Upper lobe of left lung (tissue), 4 donors: Measurements from ENCODE around the gene TCP11L1.

Experiments
- POLR2AphosphoS5 ChIP-seq, 2 donors: sonication (generic); formaldehyde crosslinking; IDR thresholded peaks; one replicate each; pipeline ENCODE4 v1.5.1; 2017; ENCODE audit warnings: antibody characterized with exemption in 2 of 2
- TF ChIP-seq, protein P1 (sequence below), 6 experiments: fragments of 450-650 bp in 4 of 6; fragments of 200-600 bp in 2 of 6; sonication (generic) in 2 of 6; IDR thresholded peaks; one replicate each; pipeline ENCODE4 v1.5.1; 2016 to 2019; ENCODE audit warnings: antibody characterized with exemption in 6 of 6

DNA sequence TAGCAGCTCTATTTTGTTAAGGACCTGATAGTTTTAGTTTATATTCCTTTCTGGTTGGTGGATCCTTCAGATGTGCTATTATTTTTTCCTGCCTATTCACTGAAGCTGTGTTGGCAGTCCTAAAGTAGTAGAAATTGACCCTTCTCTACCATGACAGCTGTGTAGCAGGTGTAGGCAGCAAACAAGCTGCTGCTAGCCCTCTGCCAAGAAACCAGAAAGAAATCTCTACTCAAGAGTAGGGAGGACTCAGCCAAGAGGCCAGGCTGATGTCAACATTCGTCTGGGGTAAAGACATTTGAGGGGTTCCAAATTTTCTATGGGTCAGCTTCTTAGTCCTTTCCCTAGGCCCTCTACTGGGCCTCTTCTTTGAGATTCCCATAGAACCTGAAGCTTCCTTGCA lies 70.7 kb downstream of the TCP11L1 start:
- TF ChIP-seq, protein P1, sequence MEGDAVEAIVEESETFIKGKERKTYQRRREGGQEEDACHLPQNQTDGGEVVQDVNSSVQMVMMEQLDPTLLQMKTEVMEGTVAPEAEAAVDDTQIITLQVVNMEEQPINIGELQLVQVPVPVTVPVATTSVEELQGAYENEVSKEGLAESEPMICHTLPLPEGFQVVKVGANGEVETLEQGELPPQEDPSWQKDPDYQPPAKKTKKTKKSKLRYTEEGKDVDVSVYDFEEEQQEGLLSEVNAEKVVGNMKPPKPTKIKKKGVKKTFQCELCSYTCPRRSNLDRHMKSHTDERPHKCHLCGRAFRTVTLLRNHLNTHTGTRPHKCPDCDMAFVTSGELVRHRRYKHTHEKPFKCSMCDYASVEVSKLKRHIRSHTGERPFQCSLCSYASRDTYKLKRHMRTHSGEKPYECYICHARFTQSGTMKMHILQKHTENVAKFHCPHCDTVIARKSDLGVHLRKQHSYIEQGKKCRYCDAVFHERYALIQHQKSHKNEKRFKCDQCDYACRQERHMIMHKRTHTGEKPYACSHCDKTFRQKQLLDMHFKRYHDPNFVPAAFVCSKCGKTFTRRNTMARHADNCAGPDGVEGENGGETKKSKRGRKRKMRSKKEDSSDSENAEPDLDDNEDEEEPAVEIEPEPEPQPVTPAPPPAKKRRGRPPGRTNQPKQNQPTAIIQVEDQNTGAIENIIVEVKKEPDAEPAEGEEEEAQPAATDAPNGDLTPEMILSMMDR (IDR thresholded peaks at IDR 0.05): no peak
- no peak for TF ChIP-seq POLR2AphosphoS5 (IDR thresholded peaks at IDR 0.05)
